ENCODE results near the gene FN1.

The FN1 gene

GRCh38 chr2:215384710-215385109 is 51.2 kb downstream of the FN1 start:
- Histone ChIP-seq H3K4me3 (ENCODE audit: low read depth in 1 of 2, low read length in 2 of 2) (no peak overlapping the region), H3K27ac (ENCODE audit: low read depth, low read length) (no peak overlapping the region), H3K27me3 (ENCODE audit: control insufficient read depth in 1 of 2, insufficient read depth in 2 of 2, low read length in 2 of 2) (no peaks in the 10 kb centered on the region), H3K9ac (ENCODE audit: low read depth in 1 of 2, low read length in 2 of 2) (no peak overlapping the region), H3K9me3 (ENCODE audit: control insufficient read depth in 1 of 2, low read length in 2 of 2) (no peaks in the 10 kb centered on the region), H3K36me3 (ENCODE audit: control insufficient read depth in 1 of 2, insufficient read depth in 2 of 2, low read length in 2 of 2) (peaks cover 0 to 4% of the 10 kb centered on the region in 2 donors), H3K4me1 (ENCODE audit: control insufficient read depth in 1 of 2, insufficient read depth in 2 of 2, low read length in 2 of 2) (no peaks in the 10 kb centered on the region)

DNA sequence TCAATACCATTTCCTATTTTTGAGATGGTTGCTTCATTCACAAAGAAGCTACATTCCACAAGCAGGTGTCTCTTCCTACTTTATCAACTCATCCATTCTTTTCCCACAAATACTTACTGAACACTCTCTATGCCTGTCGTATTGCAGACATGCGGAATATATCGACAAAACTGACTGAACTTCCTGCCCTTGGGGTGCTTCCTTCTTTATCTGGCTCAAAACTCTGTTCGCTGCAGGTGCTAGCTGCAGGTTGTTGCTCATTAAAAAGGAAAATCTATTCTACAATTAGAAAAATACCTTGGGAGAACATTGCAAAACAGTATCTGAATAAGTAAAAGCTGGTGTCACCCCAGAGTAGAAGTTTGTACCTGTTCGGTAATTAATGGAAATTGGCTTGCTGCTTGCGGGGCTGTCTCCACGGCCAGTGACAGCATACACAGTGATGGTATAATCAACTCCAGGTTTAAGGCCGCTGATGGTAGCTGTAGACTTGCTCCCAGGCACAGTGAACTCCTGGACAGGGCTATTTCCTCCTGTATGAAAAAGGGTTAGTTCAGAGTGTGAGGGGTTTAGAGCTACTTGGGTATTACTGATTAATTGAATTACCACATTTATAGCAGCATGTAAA is 52.1 kb downstream of the FN1 start:
- Histone ChIP-seq H3K9me3 (ENCODE audit: control insufficient read depth in 1 of 2, low read length in 2 of 2) (no peaks in the 10 kb centered on the region), H3K9ac (ENCODE audit: low read depth in 1 of 2, low read length in 2 of 2) (no peak overlapping the region), H3K27me3 (ENCODE audit: control insufficient read depth in 1 of 2, insufficient read depth in 2 of 2, low read length in 2 of 2) (no peaks in the 10 kb centered on the region), H3K27ac (ENCODE audit: low read depth, low read length) (no peak overlapping the region), H3K36me3 (ENCODE audit: control insufficient read depth in 1 of 2, insufficient read depth in 2 of 2, low read length in 2 of 2) (peaks cover 0 to 4% of the 10 kb centered on the region in 2 donors), H3K4me3 (ENCODE audit: low read depth in 1 of 2, low read length in 2 of 2) (no peak overlapping the region), H3K4me1 (ENCODE audit: control insufficient read depth in 1 of 2, insufficient read depth in 2 of 2, low read length in 2 of 2) (no peaks in the 10 kb centered on the region)

GRCh38 chr2:215382480-215382879 is 53.4 kb downstream of the FN1 start:
- no peaks in the 10 kb centered on the region for H3K4me1 ChIP-seq (ENCODE audit: control insufficient read depth in 1 of 2, insufficient read depth in 2 of 2, low read length in 2 of 2)
- no peaks in the 10 kb centered on the region for H3K27me3 ChIP-seq (ENCODE audit: control insufficient read depth in 1 of 2, insufficient read depth in 2 of 2, low read length in 2 of 2)
- no peak overlapping the region for H3K4me3 ChIP-seq (ENCODE audit: low read depth in 1 of 2, low read length in 2 of 2)
- H3K9ac ChIP-seq (ENCODE audit: low read depth in 1 of 2, low read length in 2 of 2), result no peak overlapping the region
- no peak overlapping the region for H3K27ac ChIP-seq (ENCODE audit: low read depth, low read length)
- H3K9me3 ChIP-seq (ENCODE audit: control insufficient read depth in 1 of 2, low read length in 2 of 2), result no peaks in the 10 kb centered on the region
- H3K36me3 ChIP-seq (ENCODE audit: control insufficient read depth in 1 of 2, insufficient read depth in 2 of 2, low read length in 2 of 2), result peaks cover 0 to 4% of the 10 kb centered on the region in 2 donors

GRCh38 chr2:215382011-215382410 is 53.9 kb downstream of the FN1 start:
- Histone ChIP-seq H3K4me3 (ENCODE audit: low read depth in 1 of 2, low read length in 2 of 2) (no peak overlapping the region), H3K36me3 (ENCODE audit: control insufficient read depth in 1 of 2, insufficient read depth in 2 of 2, low read length in 2 of 2) (peaks cover 0 to 4% of the 10 kb centered on the region in 2 donors)

GRCh38 chr2:215380699-215381098 is 55.2 kb downstream of the FN1 start:
- H3K4me3 ChIP-seq (ENCODE audit: low read depth in 1 of 2, low read length in 2 of 2), result no peak overlapping the region
- H3K27ac ChIP-seq (ENCODE audit: low read depth, low read length), result no peak overlapping the region
- no peaks in the 10 kb centered on the region for H3K27me3 ChIP-seq (ENCODE audit: control insufficient read depth in 1 of 2, insufficient read depth in 2 of 2, low read length in 2 of 2)
- no peaks in the 10 kb centered on the region for H3K9me3 ChIP-seq (ENCODE audit: control insufficient read depth in 1 of 2, low read length in 2 of 2)
- H3K9ac ChIP-seq (ENCODE audit: low read depth in 1 of 2, low read length in 2 of 2), result no peak overlapping the region
- no peaks in the 10 kb centered on the region for H3K4me1 ChIP-seq (ENCODE audit: control insufficient read depth in 1 of 2, insufficient read depth in 2 of 2, low read length in 2 of 2)
- peaks cover 0 to 5% of the 10 kb centered on the region in 2 donors for H3K36me3 ChIP-seq (ENCODE audit: control insufficient read depth in 1 of 2, insufficient read depth in 2 of 2, low read length in 2 of 2)

More at GRCh38 chr2:215382011-215382410, 53.9 kb downstream of the FN1 start:
- Histone ChIP-seq H3K9me3 (ENCODE audit: control insufficient read depth in 1 of 2, low read length in 2 of 2) (no peaks in the 10 kb centered on the region), H3K27me3 (ENCODE audit: control insufficient read depth in 1 of 2, insufficient read depth in 2 of 2, low read length in 2 of 2) (no peaks in the 10 kb centered on the region), H3K9ac (ENCODE audit: low read depth in 1 of 2, low read length in 2 of 2) (no peak overlapping the region), H3K4me1 (ENCODE audit: control insufficient read depth in 1 of 2, insufficient read depth in 2 of 2, low read length in 2 of 2) (no peaks in the 10 kb centered on the region), H3K27ac (ENCODE audit: low read depth, low read length) (no peak overlapping the region)

DNA sequence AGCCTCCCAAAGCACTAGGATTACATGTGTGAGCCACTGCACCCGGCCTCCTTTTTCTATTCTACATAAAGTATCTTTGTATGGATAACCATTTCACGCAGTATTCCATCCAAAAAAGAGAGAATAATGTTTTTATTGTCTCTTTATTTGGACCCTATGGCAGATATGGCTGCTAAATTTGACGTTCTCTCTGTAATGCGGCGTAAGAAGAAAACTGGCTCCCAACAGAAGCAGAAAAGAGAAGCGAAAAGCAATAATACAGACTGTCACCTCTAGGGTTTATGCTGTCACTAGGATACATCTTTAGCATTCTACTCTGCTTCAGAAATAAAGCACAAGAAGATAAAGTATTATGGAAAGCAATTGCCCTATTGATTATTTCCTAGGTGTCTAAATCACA is 55.9 kb downstream of the FN1 start:
- Histone ChIP-seq H3K9ac (ENCODE audit: low read depth in 1 of 2, low read length in 2 of 2) (no peak overlapping the region), H3K9me3 (ENCODE audit: control insufficient read depth in 1 of 2, low read length in 2 of 2) (no peaks in the 10 kb centered on the region), H3K27ac (ENCODE audit: low read depth, low read length) (no peak overlapping the region), H3K4me1 (ENCODE audit: control insufficient read depth in 1 of 2, insufficient read depth in 2 of 2, low read length in 2 of 2) (no peaks in the 10 kb centered on the region), H3K36me3 (ENCODE audit: control insufficient read depth in 1 of 2, insufficient read depth in 2 of 2, low read length in 2 of 2) (peaks cover 0 to 9% of the 10 kb centered on the region in 2 donors), H3K4me3 (ENCODE audit: low read depth in 1 of 2, low read length in 2 of 2) (no peak overlapping the region), H3K27me3 (ENCODE audit: control insufficient read depth in 1 of 2, insufficient read depth in 2 of 2, low read length in 2 of 2) (no peaks in the 10 kb centered on the region)

DNA sequence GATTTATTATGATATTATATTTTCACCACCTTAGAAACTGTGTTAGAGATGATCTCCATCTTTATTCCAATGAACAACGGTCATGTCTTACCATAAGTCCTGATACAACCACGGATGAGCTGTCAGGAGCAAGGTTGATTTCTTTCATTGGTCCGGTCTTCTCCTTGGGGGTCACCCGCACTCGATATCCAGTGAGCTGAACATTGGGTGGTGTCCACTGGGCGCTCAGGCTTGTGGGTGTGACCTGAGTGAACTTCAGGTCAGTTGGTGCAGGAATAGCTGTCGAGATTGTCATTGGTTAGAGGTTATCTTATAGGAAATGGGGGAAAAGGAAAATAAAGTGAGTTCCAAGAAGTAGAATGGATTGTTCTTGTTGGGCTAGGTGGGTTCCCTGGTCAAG is 56.8 kb downstream of the FN1 start:
- Histone ChIP-seq H3K36me3 (ENCODE audit: control insufficient read depth in 1 of 2, insufficient read depth in 2 of 2, low read length in 2 of 2) (peaks cover 0 to 11% of the 10 kb centered on the region in 2 donors), H3K4me1 (ENCODE audit: control insufficient read depth in 1 of 2, insufficient read depth in 2 of 2, low read length in 2 of 2) (no peaks in the 10 kb centered on the region), H3K9ac (ENCODE audit: low read depth in 1 of 2, low read length in 2 of 2) (no peak overlapping the region)

GRCh38 chr2:215378045-215378444 is 57.8 kb downstream of the FN1 start:
- H3K36me3 ChIP-seq (ENCODE audit: control insufficient read depth in 1 of 2, insufficient read depth in 2 of 2, low read length in 2 of 2), result peaks cover 0 to 11% of the 10 kb centered on the region in 2 donors

More for the DNA sequence above, 56.8 kb downstream of the FN1 start:
- Histone ChIP-seq H3K9me3 (ENCODE audit: control insufficient read depth in 1 of 2, low read length in 2 of 2) (no peaks in the 10 kb centered on the region), H3K4me3 (ENCODE audit: low read depth in 1 of 2, low read length in 2 of 2) (no peak overlapping the region), H3K27me3 (ENCODE audit: control insufficient read depth in 1 of 2, insufficient read depth in 2 of 2, low read length in 2 of 2) (no peaks in the 10 kb centered on the region), H3K27ac (ENCODE audit: low read depth, low read length) (no peak overlapping the region)

DNA sequence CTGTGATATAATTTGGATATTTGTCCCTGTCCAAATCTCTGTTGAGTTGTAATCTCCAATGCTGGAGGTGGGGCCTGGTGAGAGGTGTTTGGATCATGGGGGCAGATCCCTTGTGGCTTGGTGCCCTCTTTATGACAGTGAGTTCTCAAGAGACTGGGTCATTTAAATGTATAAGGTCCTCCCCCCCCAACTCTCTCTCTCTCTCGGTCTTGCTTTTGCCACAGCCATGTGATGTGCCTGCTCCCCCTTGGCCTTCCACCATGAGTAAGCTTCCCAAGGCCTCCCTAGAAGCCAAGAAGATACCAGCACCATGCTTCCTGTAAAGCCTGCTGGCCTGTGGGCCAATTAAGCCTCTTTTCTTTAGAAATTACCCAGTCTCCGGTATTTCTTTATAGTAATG is 58.6 kb downstream of the FN1 start:
- Histone ChIP-seq H3K4me3 (ENCODE audit: low read depth in 1 of 2, low read length in 2 of 2) (no peak overlapping the region), H3K27ac (ENCODE audit: low read depth, low read length) (no peak overlapping the region), H3K27me3 (ENCODE audit: control insufficient read depth in 1 of 2, insufficient read depth in 2 of 2, low read length in 2 of 2) (no peaks in the 10 kb centered on the region), H3K36me3 (ENCODE audit: control insufficient read depth in 1 of 2, insufficient read depth in 2 of 2, low read length in 2 of 2) (peaks cover 0 to 11% of the 10 kb centered on the region in 2 donors), H3K9me3 (ENCODE audit: control insufficient read depth in 1 of 2, low read length in 2 of 2) (no peaks in the 10 kb centered on the region), H3K4me1 (ENCODE audit: control insufficient read depth in 1 of 2, insufficient read depth in 2 of 2, low read length in 2 of 2) (no peaks in the 10 kb centered on the region), H3K9ac (ENCODE audit: low read depth in 1 of 2, low read length in 2 of 2) (no peak overlapping the region)

More at GRCh38 chr2:215378045-215378444, 57.8 kb downstream of the FN1 start:
- H3K4me3 ChIP-seq (ENCODE audit: low read depth in 1 of 2, low read length in 2 of 2), result no peak overlapping the region
- no peak overlapping the region for H3K27ac ChIP-seq (ENCODE audit: low read depth, low read length)
- no peaks in the 10 kb centered on the region for H3K9me3 ChIP-seq (ENCODE audit: control insufficient read depth in 1 of 2, low read length in 2 of 2)
- H3K4me1 ChIP-seq (ENCODE audit: control insufficient read depth in 1 of 2, insufficient read depth in 2 of 2, low read length in 2 of 2), result no peaks in the 10 kb centered on the region
- no peaks in the 10 kb centered on the region for H3K27me3 ChIP-seq (ENCODE audit: control insufficient read depth in 1 of 2, insufficient read depth in 2 of 2, low read length in 2 of 2)
- no peak overlapping the region for H3K9ac ChIP-seq (ENCODE audit: low read depth in 1 of 2, low read length in 2 of 2)

- Histone ChIP-seq H3K4me1 (ENCODE audit: control insufficient read depth in 1 of 2, insufficient read depth in 2 of 2, low read length in 2 of 2) (no peaks in the 10 kb centered on the region), H3K9me3 (ENCODE audit: control insufficient read depth in 1 of 2, low read length in 2 of 2) (no peaks in the 10 kb centered on the region), H3K27me3 (ENCODE audit: control insufficient read depth in 1 of 2, insufficient read depth in 2 of 2, low read length in 2 of 2) (no peaks in the 10 kb centered on the region), H3K4me3 (ENCODE audit: low read depth in 1 of 2, low read length in 2 of 2) (no peak overlapping the region), H3K27ac (ENCODE audit: low read depth, low read length) (no peak overlapping the region), H3K9ac (ENCODE audit: low read depth in 1 of 2, low read length in 2 of 2) (no peak overlapping the region), H3K36me3 (ENCODE audit: control insufficient read depth in 1 of 2, insufficient read depth in 2 of 2, low read length in 2 of 2) (peaks cover 0 to 11% of the 10 kb centered on the region in 2 donors)
These were observed 59.6 kb downstream of the FN1 start for GRCh38 chr2:215376103-215376780.
